ENCODE measurements around the gene CD24. TPM values are rescaled to one million over a fixed set of nuclear protein-coding genes. Genes with fewer than 3 reads are reported as not detected.

Gene CD24
- total and polyA plus RNA-seq, 7 donors, result 0.26 to 1.5 (median 0.69) TPM

GRCh38 chr6:106959985-106960384, 14.5 kb downstream of the CD24 start:
- Histone ChIP-seq H3K9me3 (no peaks in the 10 kb centered on the region), H3K4me3 (no peak overlapping the region), H3K4me1 (no peaks in the 10 kb centered on the region), H3K27me3 (ENCODE audit: insufficient read depth in 3 of 3, low read length in 2 of 3) (no peaks in the 10 kb centered on the region), H3K27ac (no peak overlapping the region), H3K36me3 (ENCODE audit: insufficient read depth in 1 of 2, low read depth in 1 of 2) (no peaks in the 10 kb centered on the region)
- DNase-seq, result no peak
- ATAC-seq, result no peak
- TF ChIP-seq, protein P1, sequence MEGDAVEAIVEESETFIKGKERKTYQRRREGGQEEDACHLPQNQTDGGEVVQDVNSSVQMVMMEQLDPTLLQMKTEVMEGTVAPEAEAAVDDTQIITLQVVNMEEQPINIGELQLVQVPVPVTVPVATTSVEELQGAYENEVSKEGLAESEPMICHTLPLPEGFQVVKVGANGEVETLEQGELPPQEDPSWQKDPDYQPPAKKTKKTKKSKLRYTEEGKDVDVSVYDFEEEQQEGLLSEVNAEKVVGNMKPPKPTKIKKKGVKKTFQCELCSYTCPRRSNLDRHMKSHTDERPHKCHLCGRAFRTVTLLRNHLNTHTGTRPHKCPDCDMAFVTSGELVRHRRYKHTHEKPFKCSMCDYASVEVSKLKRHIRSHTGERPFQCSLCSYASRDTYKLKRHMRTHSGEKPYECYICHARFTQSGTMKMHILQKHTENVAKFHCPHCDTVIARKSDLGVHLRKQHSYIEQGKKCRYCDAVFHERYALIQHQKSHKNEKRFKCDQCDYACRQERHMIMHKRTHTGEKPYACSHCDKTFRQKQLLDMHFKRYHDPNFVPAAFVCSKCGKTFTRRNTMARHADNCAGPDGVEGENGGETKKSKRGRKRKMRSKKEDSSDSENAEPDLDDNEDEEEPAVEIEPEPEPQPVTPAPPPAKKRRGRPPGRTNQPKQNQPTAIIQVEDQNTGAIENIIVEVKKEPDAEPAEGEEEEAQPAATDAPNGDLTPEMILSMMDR (IDR thresholded peaks at IDR 0.05), result no peak
- 88 to 93% (median 92%) methylated on average over 1 of the region's 1 CpG for WGBS, 3 donors
- intact Hi-C loops (cut with DNase I), result no loop called here

GRCh38 chr6:106939848-106940247, 34.7 kb downstream of the CD24 start:
- 59 to 70% (median 61%) methylated on average over 9 of the region's 9 CpGs for WGBS, 3 donors
- Histone ChIP-seq H3K4me1 (no peaks in the 10 kb centered on the region), H3K27ac (no peak overlapping the region), H3K4me3 (no peak overlapping the region), H3K27me3 (ENCODE audit: insufficient read depth in 3 of 3, low read length in 2 of 3) (peaks cover 0 to 3% (median 0%) of the 10 kb centered on the region in 3 donors), H3K36me3 (ENCODE audit: insufficient read depth in 1 of 2, low read depth in 1 of 2) (no peaks in the 10 kb centered on the region), H3K9me3 (no peaks in the 10 kb centered on the region)
- ATAC-seq (no peak), DNase-seq (no peak)
- TF ChIP-seq, protein P1 (IDR thresholded peaks at IDR 0.05), result no peak
- intact Hi-C loops (cut with DNase I), result no loop called here

DNA sequence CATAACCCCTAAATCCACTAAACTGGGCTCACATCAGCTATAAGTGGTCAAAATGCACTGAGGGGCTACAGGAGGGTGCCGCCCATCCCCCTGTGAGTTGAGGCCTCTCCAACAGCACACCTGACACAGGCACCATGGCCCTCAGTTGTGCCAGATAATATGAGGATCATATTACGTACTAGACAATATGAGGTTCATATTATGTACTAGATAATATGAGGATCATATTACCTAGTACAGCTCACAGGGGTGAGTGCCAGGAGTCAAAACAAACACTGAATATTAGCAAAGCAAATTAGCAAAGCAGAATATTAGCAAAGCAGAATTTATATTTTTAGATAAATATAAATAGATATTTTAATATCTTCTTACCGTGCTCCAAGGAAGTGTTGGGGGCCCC, 35.3 kb downstream of the CD24 start:
- ATAC-seq, result no peak
- DNase-seq, result no peak
- no peaks in the 10 kb centered on the region for H3K4me1 ChIP-seq
- intact Hi-C loops (cut with DNase I), result no loop called here
- H3K9me3 ChIP-seq, result no peaks in the 10 kb centered on the region
- TF ChIP-seq, protein P1 (IDR thresholded peaks at IDR 0.05), result no peak
- H3K4me3 ChIP-seq, result no peak overlapping the region
- H3K27ac ChIP-seq, result no peak overlapping the region
- 63 to 79% (median 77%) methylated on average over 3 of the region's 3 CpGs for WGBS, 3 donors
- H3K27me3 ChIP-seq (ENCODE audit: insufficient read depth in 3 of 3, low read length in 2 of 3), result no peaks in the 10 kb centered on the region
- H3K36me3 ChIP-seq (ENCODE audit: insufficient read depth in 1 of 2, low read depth in 1 of 2), result no peaks in the 10 kb centered on the region

DNA sequence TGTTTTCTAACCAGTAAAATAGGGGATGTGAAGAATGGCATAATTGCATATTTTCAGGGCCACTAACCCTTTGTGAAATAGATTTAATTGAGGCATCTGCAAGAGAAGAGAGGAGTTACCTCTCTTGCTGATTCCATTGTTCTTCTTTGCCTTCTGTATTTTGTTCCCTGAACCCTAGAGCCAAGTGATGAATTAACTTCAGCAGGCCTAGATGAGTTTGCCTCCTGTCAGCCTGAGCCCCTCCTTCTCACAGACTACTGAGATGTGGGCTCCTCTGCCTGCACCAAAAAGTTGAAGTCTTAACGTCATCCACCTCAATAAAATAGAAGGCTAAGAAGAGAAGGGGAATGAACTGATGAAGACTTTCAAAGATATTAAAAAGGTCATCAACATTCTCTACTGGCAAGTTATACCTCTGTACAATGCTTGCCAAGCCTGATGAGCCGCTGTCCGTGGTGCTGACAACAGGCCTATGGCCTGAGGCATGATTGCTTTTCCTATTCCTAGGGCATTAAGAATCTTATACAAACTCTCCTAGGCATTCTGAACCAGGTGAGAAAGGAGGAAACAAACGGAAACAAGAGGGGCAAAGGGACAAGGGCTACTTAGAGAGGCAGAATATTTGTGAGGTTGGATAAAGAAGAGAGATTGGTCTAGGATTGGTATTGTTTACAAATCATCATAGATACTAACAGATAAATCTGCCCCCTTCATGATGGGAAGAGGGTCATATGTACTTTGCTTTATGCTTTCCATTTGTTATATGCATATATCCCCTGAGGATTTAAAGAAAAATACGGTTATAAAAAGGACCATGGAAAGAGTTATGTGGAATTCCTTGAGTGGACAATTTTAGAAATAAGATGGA, 46.8 kb downstream of the CD24 start:
- no peaks in the 10 kb centered on the region for H3K4me1 ChIP-seq
- H3K4me3 ChIP-seq, result no peak overlapping the region
- no peaks in the 10 kb centered on the region for H3K9me3 ChIP-seq
- no peak overlapping the region for H3K27ac ChIP-seq
- ATAC-seq, result no peak
- intact Hi-C loops (cut with DNase I), result no loop called here
- no peaks in the 10 kb centered on the region for H3K36me3 ChIP-seq (ENCODE audit: insufficient read depth in 1 of 2, low read depth in 1 of 2)
- DNase-seq, result no peak
- no peaks in the 10 kb centered on the region for H3K27me3 ChIP-seq (ENCODE audit: insufficient read depth in 3 of 3, low read length in 2 of 3)
- TF ChIP-seq, protein P1 (IDR thresholded peaks at IDR 0.05), result no peak
- 15 to 16% (median 16%) methylated on average over 5 of the region's 5 CpGs for WGBS, 3 donors

All from psoas muscle (tissue), 8 donors.